ENCODE measurements around the gene WDR43.

Gene WDR43

GRCh38 chr2:28869494-28870145 is 24.8 kb upstream of the WDR43 start:
- Histone ChIP-seq H4K8ac (ENCODE audit: low read length) (peak overlapping the region; percentile 89), H2BK5ac (ENCODE audit: low read depth, low read length, poor library complexity, severe bottlenecking) (no peak overlapping the region), H3K4ac (ENCODE audit: low read depth in 1 of 2, low read length in 2 of 2) (peak overlapping the region in 1 of 2 experiments; percentile 41), H3K79me1 (replicated peaks; ENCODE audit: low read length, poor library complexity, severe bottlenecking) (peaks cover 18% of the 10 kb centered on the region), H3K4me2 (ENCODE audit: low read length, poor library complexity, severe bottlenecking) (peak overlapping the region; percentile 67), H2AFZ (ENCODE audit: low read depth, low read length) (peak overlapping the region; percentile 57), H3K14ac (ENCODE audit: low read length in 2 of 2) (no peak overlapping the region), H3K36me3 (ENCODE audit: control insufficient read depth in 1 of 2, insufficient read depth in 2 of 2, low read depth in 1 of 2, low read length in 2 of 2) (peaks cover 0 to 5% of the 10 kb centered on the region in 2 experiments), H3K9me3 (ENCODE audit: control insufficient read depth, low read length) (no peaks in the 10 kb centered on the region), H3K4me1 (ENCODE audit: control insufficient read depth, insufficient read depth, low read depth, low read length) (peaks cover 8% of the 10 kb centered on the region), H3K4me3 (ENCODE audit: insufficient read depth in 1 of 2, low read depth in 1 of 2, low read length in 2 of 2) (peak overlapping the region; percentile 84 to 97), H4K91ac (ENCODE audit: low read length) (no peak overlapping the region), H3K18ac (ENCODE audit: low read depth in 1 of 2, low read length in 2 of 2) (peak overlapping the region in 1 of 2 experiments; percentile 51), H3K23ac (ENCODE audit: low read length in 2 of 2) (no peak overlapping the region), H2AK5ac (ENCODE audit: low read length, severe bottlenecking) (no peak overlapping the region), H2BK15ac (ENCODE audit: low read depth, poor library complexity, severe bottlenecking) (no peak overlapping the region), H3K27me3 (ENCODE audit: control insufficient read depth in 1 of 2, insufficient read depth in 1 of 2, low read length in 2 of 2) (no peaks in the 10 kb centered on the region), H3K9ac (ENCODE audit: low read length) (peak overlapping the region; percentile 97), H2BK120ac (ENCODE audit: low read depth, low read length) (no peak overlapping the region), H2BK12ac (ENCODE audit: low read length in 2 of 2) (no peak overlapping the region), H3K27ac (ENCODE audit: low read length, poor library complexity, severe bottlenecking) (peak overlapping the region; percentile 22)
- no peak for DNase-seq
- 2% methylated on average over 29 of the region's 29 CpGs for WGBS

- Histone ChIP-seq H2AFZ (ENCODE audit: low read depth, low read length) (peak within 1 kb of the TSS; percentile 57), H3K36me3 (ENCODE audit: control insufficient read depth in 1 of 2, insufficient read depth in 2 of 2, low read depth in 1 of 2, low read length in 2 of 2) (no peaks in the 10 kb centered on the region), H3K4ac (ENCODE audit: low read depth in 1 of 2, low read length in 2 of 2) (peak within 1 kb of the TSS in 1 of 2 experiments; percentile 41), H3K79me1 (replicated peaks; ENCODE audit: low read length, poor library complexity, severe bottlenecking) (peaks cover 18% of the 10 kb centered on the region), H4K91ac (ENCODE audit: low read length) (peak within 1 kb of the TSS; percentile 66), H3K9me3 (ENCODE audit: control insufficient read depth, low read length) (no peaks in the 10 kb centered on the region), H3K14ac (ENCODE audit: low read length in 2 of 2) (no peak within 1 kb of the TSS), H3K4me2 (ENCODE audit: low read length, poor library complexity, severe bottlenecking) (peak within 1 kb of the TSS; percentile 86), H2BK15ac (ENCODE audit: low read depth, poor library complexity, severe bottlenecking) (no peak within 1 kb of the TSS), H3K9ac (ENCODE audit: low read length) (peak within 1 kb of the TSS; percentile 97), H3K18ac (ENCODE audit: low read depth in 1 of 2, low read length in 2 of 2) (peak within 1 kb of the TSS; percentile 49 to 51), H2BK120ac (ENCODE audit: low read depth, low read length) (no peak within 1 kb of the TSS), H3K27me3 (ENCODE audit: control insufficient read depth in 1 of 2, insufficient read depth in 1 of 2, low read length in 2 of 2) (peaks cover under 1% of the 10 kb centered on the region in 2 experiments), H3K4me3 (ENCODE audit: insufficient read depth in 1 of 2, low read depth in 1 of 2, low read length in 2 of 2) (peak within 1 kb of the TSS; percentile 84 to 97), H2AK5ac (ENCODE audit: low read length, severe bottlenecking) (no peak within 1 kb of the TSS), H2BK5ac (ENCODE audit: low read depth, low read length, poor library complexity, severe bottlenecking) (no peak within 1 kb of the TSS), H3K4me1 (ENCODE audit: control insufficient read depth, insufficient read depth, low read depth, low read length) (peaks cover 8% of the 10 kb centered on the region), H4K8ac (ENCODE audit: low read length) (peak within 1 kb of the TSS; percentile 89), H3K23ac (ENCODE audit: low read length in 2 of 2) (no peak within 1 kb of the TSS), H3K27ac (ENCODE audit: low read length, poor library complexity, severe bottlenecking) (peak within 1 kb of the TSS; percentile 22), H2BK12ac (ENCODE audit: low read length in 2 of 2) (no peak within 1 kb of the TSS)
- under 1% methylated on average over 53 of the region's 57 CpGs for WGBS
- DNase-seq = peak; percentile 95
Measured at GRCh38 chr2:28870146-28870891, 24.1 kb upstream of the WDR43 start, which contains the start of gene TRMT61B. TRMT61B (minus strand) TSS chr2:28870309; CDS start chr2:28870277, 32 bp downstream.

- no peak overlapping the region for H3K23ac ChIP-seq (ENCODE audit: low read length in 2 of 2)
- no peak overlapping the region for H2AK5ac ChIP-seq (ENCODE audit: low read length, severe bottlenecking)
- H3K9ac ChIP-seq (ENCODE audit: low read length) = no peak overlapping the region
- no peak overlapping the region for H4K91ac ChIP-seq (ENCODE audit: low read length)
- H3K9me3 ChIP-seq (ENCODE audit: control insufficient read depth, low read length) = no peaks in the 10 kb centered on the region
- H3K4ac ChIP-seq (ENCODE audit: low read depth in 1 of 2, low read length in 2 of 2) = no peak overlapping the region
- H3K36me3 ChIP-seq (ENCODE audit: control insufficient read depth in 1 of 2, insufficient read depth in 2 of 2, low read depth in 1 of 2, low read length in 2 of 2) = no peaks in the 10 kb centered on the region
- no peak overlapping the region for H4K8ac ChIP-seq (ENCODE audit: low read length)
- H3K18ac ChIP-seq (ENCODE audit: low read depth in 1 of 2, low read length in 2 of 2) = no peak overlapping the region
- H3K14ac ChIP-seq (ENCODE audit: low read length in 2 of 2) = no peak overlapping the region
- no peak overlapping the region for H3K27ac ChIP-seq (ENCODE audit: low read length, poor library complexity, severe bottlenecking)
- H2AFZ ChIP-seq (ENCODE audit: low read depth, low read length) = no peak overlapping the region
- H3K4me2 ChIP-seq (ENCODE audit: low read length, poor library complexity, severe bottlenecking) = no peak overlapping the region
- no peak overlapping the region for H2BK15ac ChIP-seq (ENCODE audit: low read depth, poor library complexity, severe bottlenecking)
- 90% methylated on average over 3 of the region's 3 CpGs for WGBS
- H3K27me3 ChIP-seq (ENCODE audit: control insufficient read depth in 1 of 2, insufficient read depth in 1 of 2, low read length in 2 of 2) = peaks cover 5 to 9% of the 10 kb centered on the region in 2 experiments
- DNase-seq = no peak
- H2BK5ac ChIP-seq (ENCODE audit: low read depth, low read length, poor library complexity, severe bottlenecking) = no peak overlapping the region
- H3K4me3 ChIP-seq (ENCODE audit: insufficient read depth in 1 of 2, low read depth in 1 of 2, low read length in 2 of 2) = no peak overlapping the region
- peaks cover 8% of the 10 kb centered on the region for H3K4me1 ChIP-seq (ENCODE audit: control insufficient read depth, insufficient read depth, low read depth, low read length)
- no peak overlapping the region for H2BK12ac ChIP-seq (ENCODE audit: low read length in 2 of 2)
- H3K79me1 ChIP-seq (replicated peaks; ENCODE audit: low read length, poor library complexity, severe bottlenecking) = peaks cover 14% of the 10 kb centered on the region
- no peak overlapping the region for H2BK120ac ChIP-seq (ENCODE audit: low read depth, low read length)
Measured at GRCh38 chr2:28871620-28872019, 22.8 kb upstream of the WDR43 start.

- Histone ChIP-seq H2BK5ac (ENCODE audit: low read depth, low read length, poor library complexity, severe bottlenecking) (no peak overlapping the region), H2BK12ac (ENCODE audit: low read length in 2 of 2) (no peak overlapping the region), H3K9ac (ENCODE audit: low read length) (no peak overlapping the region), H4K8ac (ENCODE audit: low read length) (no peak overlapping the region), H3K23ac (ENCODE audit: low read length in 2 of 2) (no peak overlapping the region), H3K27me3 (ENCODE audit: control insufficient read depth in 1 of 2, insufficient read depth in 1 of 2, low read length in 2 of 2) (peaks cover 10 to 21% of the 10 kb centered on the region in 2 experiments), H3K4me2 (ENCODE audit: low read length, poor library complexity, severe bottlenecking) (no peak overlapping the region), H4K91ac (ENCODE audit: low read length) (no peak overlapping the region), H3K4me1 (ENCODE audit: control insufficient read depth, insufficient read depth, low read depth, low read length) (no peaks in the 10 kb centered on the region), H3K18ac (ENCODE audit: low read depth in 1 of 2, low read length in 2 of 2) (no peak overlapping the region), H3K14ac (ENCODE audit: low read length in 2 of 2) (no peak overlapping the region), H3K36me3 (ENCODE audit: control insufficient read depth in 1 of 2, insufficient read depth in 2 of 2, low read depth in 1 of 2, low read length in 2 of 2) (no peaks in the 10 kb centered on the region), H3K27ac (ENCODE audit: low read length, poor library complexity, severe bottlenecking) (no peak overlapping the region), H2AK5ac (ENCODE audit: low read length, severe bottlenecking) (no peak overlapping the region), H3K9me3 (ENCODE audit: control insufficient read depth, low read length) (no peaks in the 10 kb centered on the region), H3K4me3 (ENCODE audit: insufficient read depth in 1 of 2, low read depth in 1 of 2, low read length in 2 of 2) (no peak overlapping the region), H3K4ac (ENCODE audit: low read depth in 1 of 2, low read length in 2 of 2) (no peak overlapping the region), H2BK15ac (ENCODE audit: low read depth, poor library complexity, severe bottlenecking) (no peak overlapping the region), H3K79me1 (replicated peaks; ENCODE audit: low read length, poor library complexity, severe bottlenecking) (no peaks in the 10 kb centered on the region), H2AFZ (ENCODE audit: low read depth, low read length) (no peak overlapping the region), H2BK120ac (ENCODE audit: low read depth, low read length) (no peak overlapping the region)
- no CpG with 5 or more reads among the region's 1 CpG for whole genome bisulfite sequencing
- no peak for DNase-seq
Measured at GRCh38 chr2:28880193-28880592, 14.3 kb upstream of the WDR43 start.

Measured in mesenchymal stem cell (in vitro differentiated cells and primary cell).